Activated CD8-positive, alpha-beta memory T cell treated with anti-CD3 and anti-CD28 coated beads, Interleukin-2, amount 50 U/mL, for 4 hours (primary cell): ENCODE data around the gene GRIA3.
"Not testable (repeated sequence)": the region's sequence is repeated elsewhere in the genome, so short reads cannot be mapped to it uniquely, and the experiment has no call there.

Experiments
- DNase-seq: peaks from one replicate; pipeline ENCODE4 v3.0.0-alpha.2; 2020

Gene GRIA3

DNA sequence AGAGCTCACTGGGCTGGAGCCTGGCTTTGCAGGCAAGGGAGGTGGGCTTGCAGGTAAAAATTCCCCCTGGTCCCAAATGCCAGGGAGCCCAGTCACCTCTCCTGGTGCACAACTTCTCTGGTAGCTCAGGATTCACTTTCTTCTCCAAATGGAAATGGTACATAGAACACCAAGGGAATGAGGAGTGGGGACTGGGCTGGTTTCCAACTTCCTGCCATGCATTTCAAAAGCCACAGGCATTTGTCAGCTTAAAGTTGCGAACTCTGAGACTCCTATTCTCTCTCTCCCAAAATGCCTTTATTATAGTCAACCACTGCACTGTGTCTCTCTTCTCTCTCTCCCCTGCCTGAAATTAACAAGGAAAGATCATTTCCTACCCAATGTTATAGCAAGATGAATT lies 177.3 kb downstream of the GRIA3 start:
- DNase-seq = no peak

DNA sequence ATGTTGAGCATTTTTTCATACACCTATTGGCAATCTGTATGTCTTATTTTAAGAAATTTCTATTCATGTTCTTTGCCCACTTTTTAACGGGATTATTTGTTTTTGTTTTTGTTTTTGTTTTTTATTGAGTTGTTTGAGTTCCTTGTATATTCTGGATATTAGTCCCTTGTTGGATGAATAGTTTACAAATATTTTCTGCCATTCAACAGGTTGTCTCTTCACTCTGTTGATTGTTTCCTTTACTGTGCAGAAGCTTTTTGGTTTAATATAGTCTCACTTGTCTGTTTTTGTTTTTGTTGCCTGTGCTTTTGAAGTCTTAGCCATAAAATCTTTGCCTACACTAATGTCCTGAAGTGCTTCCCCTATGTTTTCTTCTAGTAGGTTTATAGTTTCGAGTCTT lies 202.1 kb downstream of the GRIA3 start:
- DNase-seq = not testable (repeated sequence)

DNA sequence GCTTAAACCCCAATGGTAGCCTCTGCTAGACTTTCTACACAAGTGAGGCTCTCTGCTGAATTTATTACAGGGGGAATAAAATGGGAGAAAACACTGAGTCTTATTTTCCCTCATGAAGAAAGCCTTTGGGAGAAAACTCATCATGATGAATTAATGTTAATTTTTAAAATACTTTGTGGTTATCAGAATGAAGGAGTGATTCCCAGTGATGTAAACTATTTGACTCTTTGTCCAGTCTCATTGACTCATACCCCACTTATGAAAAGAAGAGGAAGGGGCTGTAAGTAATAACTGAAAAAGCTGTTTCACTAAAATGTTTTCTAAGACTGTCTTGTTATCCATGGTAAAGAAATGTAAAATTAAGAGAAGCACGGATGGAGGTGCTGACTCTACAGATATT lies 208.8 kb downstream of the GRIA3 start:
- DNase-seq = no peak

DNA sequence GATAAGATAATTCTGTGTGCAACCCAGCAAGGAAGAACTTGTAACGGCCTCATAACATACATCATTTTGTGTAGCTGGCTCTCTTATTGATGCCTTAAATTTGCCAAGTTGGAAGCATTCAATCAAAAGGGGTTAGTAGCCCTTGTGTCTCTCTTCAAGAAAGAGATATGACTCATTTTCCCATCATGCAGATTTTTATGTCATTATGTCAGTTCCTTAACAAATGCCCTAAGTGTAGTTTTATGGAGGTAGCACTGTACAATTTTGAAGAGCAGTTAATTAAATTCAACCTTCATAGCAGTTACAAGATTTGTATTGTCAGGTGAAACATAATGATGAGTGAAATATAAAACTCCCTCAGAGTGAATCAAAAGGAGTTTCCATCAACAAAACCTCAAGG lies 215.6 kb downstream of the GRIA3 start:
- no peak for DNase-seq

DNA sequence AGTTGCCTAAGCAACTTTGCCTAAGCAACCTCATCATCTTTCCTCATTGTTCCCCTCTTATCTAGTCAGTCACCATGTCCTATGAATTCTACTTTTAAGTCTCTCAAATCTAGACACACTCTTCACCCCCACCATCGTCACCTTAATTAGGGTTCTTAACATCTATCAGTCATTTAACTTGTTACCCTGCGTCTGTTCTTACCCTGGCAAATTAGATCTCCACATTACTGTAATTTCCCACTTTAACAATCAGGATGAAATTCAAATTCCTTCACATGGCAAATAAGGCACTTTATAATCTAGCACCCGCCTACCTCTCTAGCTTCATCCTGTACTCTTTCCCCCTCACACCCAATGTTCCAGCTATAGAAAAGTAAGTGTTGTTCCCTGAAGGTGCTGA lies 221.2 kb downstream of the GRIA3 start:
- no peak for DNase-seq

DNA sequence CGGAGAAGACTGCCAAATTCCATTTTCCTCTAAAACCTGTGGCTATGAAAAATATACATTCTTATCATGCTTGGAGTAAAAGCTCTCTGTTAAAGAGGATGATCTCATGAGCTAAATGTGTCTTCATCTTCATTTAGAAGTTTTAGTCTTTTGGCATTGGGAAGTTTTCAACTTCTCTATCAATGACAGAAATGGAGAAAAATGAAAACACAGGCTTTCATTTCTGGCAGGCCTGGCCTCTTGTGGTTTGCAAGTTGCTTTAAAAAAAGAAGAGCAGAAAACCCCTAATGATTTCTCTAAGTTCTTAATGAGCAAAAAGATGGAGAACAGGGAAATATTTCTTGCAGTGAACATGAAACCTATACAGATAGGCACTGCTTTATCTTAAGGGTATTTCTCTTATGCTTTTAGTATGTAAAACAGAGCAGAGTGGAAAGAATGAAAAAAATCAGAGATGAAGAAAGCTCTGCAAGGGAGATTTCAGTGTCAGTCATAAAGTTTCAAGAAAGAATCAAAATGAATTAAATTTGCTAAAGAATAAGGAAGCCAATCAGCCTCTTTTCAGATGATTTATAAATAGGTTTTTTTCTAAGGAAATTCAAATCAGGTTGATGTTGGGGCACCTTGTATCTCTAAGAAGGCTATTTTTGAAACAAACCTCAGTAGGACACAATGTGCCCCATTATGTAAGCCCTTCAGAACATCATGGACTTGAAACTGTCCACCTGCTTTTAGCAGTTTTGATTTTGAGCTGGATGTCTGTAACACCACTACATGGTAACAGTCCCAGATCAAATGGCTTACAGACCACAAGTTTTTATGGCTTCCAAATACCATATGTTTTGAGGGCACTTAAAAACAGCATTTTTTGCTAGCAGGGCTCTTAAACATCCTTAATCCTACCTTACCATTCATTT lies 225.0 kb downstream of the GRIA3 start:
- DNase-seq = no peak

DNA sequence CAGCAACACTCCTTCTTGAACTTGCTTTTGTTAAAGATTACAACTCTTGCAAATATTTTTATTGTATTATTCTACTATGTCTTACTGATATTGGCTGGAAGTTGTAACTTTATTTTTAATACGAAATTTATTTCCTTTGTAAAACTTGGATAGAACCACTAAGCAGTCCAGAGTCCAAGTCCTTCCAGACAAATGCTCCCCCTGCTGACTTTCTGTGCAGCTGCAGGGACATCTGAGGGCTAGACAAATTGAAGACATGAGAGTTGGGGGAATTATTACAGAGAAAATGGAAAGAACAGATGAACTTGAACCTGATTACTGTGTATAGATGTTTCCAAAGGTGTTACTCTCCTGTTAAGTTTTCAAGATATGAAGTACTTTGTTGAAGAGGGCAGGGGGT lies 238.8 kb downstream of the GRIA3 start:
- no peak for DNase-seq

DNA sequence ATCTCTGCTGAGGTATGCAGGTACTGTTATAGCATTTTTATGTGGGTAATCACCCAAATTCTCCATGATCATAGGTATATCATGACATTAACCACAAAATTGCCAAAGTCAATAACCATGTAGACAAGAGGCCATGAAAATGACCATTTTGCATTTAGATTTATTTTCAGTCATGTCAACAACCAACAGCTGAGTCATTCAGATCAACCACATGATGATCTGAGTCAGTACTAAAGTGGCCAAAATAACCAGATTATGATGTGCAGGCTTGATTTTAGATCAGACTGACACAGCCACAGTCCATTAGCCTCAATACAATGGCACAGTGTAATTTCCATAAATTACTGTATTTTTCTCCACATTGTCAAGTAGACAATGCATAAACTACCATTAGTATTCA lies 240.5 kb downstream of the GRIA3 start:
- no peak for DNase-seq

DNA sequence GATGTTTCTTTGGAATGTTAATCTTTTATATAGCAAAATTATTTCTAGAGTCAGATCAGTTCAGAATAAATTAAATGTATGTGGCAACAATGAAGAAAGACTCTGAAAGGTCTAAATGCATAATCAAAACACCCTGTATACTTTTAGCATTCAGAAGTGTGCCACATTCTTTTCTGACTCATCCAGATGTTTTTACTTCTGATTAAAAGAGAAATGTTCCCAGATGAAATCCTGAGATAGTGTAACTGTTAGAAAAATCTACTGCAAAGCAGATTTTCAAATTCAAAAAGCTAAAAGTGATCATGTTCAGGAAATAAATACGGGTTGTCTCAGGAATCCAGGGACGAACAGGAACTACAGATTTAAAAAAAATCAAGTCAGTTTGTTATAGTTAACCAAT lies 241.4 kb downstream of the GRIA3 start:
- no peak for DNase-seq

DNA sequence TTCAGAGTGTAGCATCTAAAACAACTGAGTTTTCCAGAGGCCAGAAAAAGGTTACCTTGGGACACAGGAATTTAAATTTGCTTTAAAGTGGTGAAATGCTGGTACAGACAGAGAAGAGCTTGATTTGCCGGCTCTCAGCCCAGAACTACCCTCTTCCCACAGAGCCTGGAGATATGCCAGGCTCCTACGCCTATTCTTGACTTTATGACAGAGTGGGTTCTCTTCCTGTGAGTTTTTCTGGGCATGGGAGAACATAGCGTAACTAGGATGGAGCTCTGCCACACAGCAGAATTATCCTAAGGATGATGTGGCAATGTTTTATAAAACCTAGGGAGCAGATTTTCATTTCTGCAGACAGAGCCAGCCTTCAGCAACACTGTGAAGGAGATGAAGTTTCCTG lies 241.8 kb downstream of the GRIA3 start:
- no peak for DNase-seq

DNA sequence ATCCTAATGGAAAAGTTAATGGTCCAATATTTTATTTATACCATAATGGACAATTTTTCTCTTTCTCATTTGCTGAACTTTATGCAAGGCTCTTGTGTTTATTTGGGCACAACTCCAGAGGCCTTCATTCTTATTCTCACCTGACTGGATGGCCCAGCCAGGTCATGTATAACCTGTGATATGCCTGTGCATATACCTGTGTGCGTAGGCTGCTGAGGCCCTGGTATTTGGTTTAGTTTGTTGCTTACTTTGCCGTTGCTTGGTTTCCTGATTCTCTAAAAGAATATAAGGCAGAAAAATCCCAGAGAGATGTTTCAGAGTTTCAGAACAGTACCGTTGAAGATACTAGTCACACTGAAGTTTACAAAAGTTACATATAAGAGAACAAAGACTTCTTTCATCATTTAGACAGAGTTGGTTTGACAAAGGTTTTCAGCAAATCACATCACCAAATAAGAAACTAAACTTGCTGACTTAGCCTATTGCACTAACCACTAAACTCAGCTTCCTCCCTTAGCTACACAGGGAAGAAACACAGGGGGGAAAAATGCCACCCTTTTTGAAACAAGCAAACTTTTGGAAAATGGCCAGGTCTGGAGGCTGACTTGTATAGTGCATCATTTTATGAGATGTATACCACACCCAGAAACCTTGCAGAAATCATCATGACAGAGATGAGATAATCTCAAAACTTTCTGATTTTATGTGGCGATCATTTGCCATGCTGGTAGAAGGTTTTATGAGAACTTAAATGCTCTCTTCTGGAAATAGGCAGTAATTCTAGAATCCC lies 248.5 kb downstream of the GRIA3 start:
- no peak for DNase-seq

DNA sequence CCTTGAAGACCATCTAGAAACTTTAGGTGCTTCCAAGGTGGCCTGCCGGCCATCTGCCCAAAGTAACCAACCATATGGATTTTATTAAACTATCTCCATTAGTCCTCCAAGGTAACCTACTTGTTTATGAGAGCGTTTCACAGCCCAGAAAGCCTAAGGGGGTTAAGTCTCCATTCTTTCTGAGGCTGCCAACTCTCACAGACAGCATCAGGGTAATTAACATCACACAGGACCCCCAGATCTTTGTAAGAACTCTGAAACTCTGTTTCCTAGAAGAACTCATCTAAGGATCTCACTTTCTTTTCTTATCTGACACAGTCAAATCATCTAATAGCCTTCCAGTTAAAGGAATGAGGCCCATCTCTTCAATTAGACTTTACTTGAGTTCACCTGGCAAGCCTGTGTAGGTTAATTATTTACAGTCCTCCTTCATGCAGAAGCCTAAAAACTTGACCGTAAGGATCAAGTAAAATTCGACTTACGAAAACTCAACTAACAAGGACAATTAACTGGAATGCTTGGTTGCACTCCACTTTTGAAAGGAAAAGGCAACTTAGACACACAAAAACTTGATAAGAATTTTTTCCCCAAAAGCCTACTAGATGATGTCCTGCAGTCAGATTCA lies 252.5 kb downstream of the GRIA3 start:
- no peak for DNase-seq

DNA sequence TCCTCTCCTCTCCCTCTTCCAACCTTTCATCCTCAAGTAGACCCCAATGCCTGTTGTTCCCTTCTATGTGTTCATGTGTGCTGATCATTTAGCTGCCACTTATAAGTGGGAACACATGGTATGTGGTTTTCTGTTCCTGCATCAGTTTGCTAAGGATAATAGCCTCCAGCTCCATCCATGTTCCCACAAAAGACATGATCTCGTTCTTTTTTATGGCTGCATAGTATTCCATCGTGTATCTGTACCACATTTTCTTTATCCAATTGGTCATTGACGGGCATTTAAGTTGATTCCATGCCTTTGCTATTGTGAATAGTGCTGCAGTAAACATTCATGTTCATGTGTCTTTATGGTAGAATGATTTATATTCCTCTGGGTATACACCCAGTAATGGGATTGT lies 255.8 kb downstream of the GRIA3 start:
- DNase-seq = not testable (repeated sequence)

DNA sequence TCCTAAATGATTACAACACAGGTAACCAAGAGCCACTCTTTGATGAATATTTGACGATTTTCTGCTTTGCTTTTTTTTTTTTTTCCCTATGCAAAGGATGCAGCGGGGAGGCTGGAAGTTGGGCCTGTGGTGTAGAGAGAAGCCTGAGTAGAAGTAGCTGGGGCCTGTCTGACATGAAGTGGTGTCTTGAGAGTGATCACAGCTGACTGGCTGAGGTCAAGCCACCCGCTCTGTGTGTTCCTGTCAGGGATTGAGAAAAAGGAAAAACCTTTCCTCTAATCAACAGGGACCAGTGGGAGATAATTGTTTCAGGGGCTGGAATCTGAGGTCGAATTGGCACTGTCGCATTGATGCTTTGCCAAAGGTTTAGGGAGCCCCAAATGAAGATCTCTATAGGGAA lies 258.7 kb downstream of the GRIA3 start:
- no peak for DNase-seq

DNA sequence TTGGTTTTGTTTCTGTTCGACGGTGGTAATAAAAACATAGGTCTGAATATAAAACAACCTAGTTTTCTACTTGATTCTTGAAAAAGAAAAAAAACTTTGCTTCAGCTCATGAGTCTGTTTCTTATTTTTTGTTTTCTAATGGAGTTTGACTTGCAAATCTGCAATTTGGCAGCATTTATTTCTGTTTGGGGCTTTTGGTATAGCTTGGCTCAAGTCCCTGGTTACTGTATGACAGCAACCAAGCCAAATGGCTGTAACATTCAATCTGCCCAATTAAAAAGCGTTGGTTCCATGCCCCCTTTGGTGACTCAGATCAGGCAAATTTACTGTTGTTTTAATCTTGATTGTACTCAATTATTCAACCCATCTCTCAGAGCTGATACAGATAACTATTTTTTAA lies 263.4 kb downstream of the GRIA3 start:
- DNase-seq = no peak

DNA sequence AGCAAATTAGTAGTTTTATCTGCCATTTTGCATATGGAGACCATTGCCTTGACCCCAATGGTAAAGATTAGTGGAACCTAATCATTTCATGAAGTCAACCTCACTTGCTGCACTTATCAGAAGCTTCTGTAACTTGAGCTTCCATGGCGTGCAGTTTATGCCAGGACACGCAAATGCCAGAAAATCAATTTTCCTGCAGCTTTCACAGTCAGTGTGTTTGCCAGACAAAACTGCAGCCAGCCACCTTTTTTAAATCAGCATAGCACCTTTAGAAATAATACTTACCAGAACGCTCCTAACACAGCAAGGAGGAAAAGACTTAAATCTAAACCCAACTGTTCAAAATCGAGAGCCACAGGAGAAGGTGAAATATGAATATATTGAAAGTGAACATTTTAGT lies 265.3 kb downstream of the GRIA3 start:
- no peak for DNase-seq

DNA sequence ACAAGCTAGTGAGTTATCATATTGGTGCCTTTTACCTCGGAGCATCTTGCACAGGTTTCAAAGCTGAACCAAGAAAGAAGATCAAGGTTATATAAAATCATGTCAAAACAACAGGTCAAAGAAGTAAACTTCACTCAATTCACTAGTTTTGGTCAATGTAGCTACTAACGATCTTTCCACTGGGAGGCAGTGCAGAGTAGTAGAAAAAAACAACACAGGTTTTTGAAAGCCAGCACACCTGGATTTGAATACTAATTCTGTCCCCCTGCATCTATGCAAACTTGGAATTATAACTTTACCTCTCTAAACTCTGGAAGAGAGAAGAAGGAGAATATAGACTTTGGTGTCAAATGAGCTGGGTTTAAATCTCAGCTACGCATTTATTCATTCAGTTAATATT lies 266.1 kb downstream of the GRIA3 start:
- DNase-seq = no peak

DNA sequence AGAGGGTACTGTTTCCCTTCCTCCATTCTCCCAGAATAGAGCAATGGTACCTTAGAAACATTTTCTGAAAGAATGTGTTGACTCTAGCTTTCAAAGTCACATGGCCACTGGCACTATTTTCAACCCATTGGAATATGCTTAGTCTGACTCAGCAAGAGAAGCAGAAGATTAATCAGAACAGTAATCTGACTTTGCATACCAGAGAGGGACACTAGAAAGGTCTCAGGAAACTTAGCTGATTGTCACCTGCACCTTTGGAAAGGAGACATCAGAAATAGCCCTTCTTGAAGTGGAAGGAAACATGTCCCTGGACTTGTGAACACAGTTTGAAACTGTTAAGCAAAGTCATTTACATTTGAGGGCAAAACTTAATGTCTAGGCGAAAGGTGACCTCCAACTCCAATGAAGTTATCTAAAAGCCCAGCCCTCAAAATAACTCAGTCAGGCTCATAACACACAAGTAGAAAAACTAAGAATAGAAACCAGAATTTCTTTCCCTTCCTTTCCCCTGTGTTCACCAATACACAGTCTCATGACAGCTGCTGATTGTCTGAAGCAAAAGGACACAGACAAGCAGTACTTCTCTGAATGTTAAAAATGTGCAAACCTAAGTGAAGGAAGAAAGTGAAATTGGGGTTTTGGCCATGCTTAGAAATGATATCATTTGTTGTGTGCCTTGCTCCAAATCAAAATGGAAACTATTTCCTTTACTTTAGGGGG lies 270.8 kb downstream of the GRIA3 start:
- no peak for DNase-seq

DNA sequence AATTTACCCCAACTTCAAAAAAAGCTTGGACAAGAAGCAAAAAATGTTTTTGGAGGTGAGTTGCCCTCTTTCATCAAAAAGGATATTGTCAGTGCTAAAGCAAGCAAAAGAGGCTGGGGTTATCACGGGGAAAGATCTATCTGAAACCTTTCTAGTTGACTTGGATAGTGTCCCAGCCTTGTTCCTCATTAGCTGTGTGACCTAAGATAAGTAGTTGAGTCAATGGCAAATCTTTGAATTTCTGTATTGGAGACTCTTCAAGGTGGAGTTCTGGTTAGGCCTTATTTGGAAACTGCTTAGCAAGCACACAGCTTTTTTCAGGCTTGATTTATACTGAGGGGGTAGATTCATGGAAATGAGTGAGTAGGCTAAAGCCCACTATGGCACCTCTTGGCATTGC lies 271.6 kb downstream of the GRIA3 start:
- DNase-seq = no peak

DNA sequence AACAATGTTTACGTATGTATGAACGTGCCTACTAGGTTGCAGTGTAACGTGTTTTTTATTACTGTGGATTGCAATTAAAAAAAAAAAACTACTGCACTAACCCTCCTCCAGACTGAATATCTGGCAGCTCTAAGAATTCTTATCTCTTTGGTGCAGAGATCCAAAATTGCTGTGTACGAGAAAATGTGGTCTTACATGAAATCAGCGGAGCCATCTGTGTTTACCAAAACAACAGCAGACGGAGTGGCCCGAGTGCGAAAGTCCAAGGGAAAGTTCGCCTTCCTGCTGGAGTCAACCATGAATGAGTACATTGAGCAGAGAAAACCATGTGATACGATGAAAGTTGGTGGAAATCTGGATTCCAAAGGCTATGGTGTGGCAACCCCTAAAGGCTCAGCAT lies 280.6 kb downstream of the GRIA3 start:
- DNase-seq = no peak

DNA sequence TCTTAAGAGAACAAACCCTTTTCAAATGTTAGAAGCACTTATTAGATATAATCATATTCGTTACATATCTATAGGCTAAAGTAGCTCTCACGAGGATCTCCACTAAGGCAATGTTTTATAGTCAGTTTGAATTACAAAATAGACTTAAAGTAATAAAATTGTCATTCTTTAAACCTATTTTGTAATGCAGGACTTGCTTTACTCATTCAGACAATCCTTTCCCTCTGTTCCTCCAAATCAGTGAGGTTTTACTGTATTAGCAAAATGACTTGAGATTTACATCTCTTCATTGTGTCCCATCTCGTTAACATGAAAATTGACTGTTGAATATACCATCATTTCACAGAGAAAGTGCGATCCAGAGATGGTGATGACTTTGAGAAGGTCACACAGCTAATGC lies 284.4 kb downstream of the GRIA3 start:
- no peak for DNase-seq

DNA sequence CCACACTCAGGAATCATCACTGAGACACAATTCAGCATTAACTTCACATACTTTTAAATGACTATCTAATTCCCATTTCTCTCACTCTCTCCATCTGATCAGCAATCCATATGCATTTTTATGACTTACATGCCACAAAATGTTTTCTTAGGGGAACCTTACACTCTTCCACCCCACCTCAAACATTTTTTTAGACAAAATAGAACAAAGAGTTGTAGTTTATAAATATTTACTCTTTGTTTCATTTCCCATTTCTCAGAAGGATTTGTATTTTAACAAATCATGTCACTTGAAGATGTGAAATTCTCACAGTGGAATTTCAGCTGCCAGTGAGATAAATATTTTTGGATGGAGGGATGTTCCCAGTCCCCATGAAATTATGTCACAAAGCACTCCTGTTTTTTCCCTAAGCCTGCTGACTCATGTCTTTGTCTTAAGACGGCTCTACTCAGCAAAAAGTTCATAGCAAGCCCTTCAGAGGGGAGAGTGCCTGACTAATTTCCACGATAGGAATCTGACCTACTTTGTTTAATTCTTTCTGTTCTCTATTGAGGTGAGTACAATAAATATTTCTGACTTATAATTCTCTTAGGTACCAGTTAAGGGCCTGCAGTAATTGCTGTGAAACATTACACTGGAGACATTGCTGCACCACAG lies 291.1 kb downstream of the GRIA3 start:
- DNase-seq = no peak
